Calu3 (cell line): ENCODE data around the gene ZNF225. TPM values are rescaled to one million over a fixed set of nuclear protein-coding genes. Genes with fewer than 3 reads are reported as not detected.

ENCODE experiments used
- BruUV-seq: library from RNA; stranded (reverse); fragments of 400-500 nt; replicated peaks from 2 replicates; lab custom pipeline; 2021; lab: Mats Ljungman, UMichigan
- CTCF ChIA-PET: fragments of 300-600 bp; sonication (Branson Sonifier 250); formaldehyde crosslinking; loops from one replicate; lab custom pipeline; 2022; ENCODE audit warnings: antibody characterized with exemption; lab: Charles Lee
- DNase-seq: peaks from one replicate; pipeline ENCODE4 v3.0.0; 2022
- H3K27ac Mint-ChIP-seq: one replicate; pipeline ENCODE4 v1.8.0; 2022; ENCODE audit warnings: mixed read lengths; ENCODE audit not compliant: unreplicated experiment
- H3K27me3 Mint-ChIP-seq: one replicate; pipeline ENCODE4 v1.8.0; 2022; ENCODE audit warnings: mixed read lengths; ENCODE audit not compliant: unreplicated experiment
- H3K36me3 Mint-ChIP-seq: one replicate; pipeline ENCODE4 v1.8.0; 2022; ENCODE audit warnings: mild to moderate bottlenecking, moderate library complexity, mixed read lengths; ENCODE audit not compliant: insufficient read depth, unreplicated experiment
- H3K4me1 Mint-ChIP-seq: one replicate; pipeline ENCODE4 v1.8.0; 2022; ENCODE audit warnings: mild to moderate bottlenecking, low read depth, mixed read lengths; ENCODE audit not compliant: unreplicated experiment
- H3K4me3 Mint-ChIP-seq: one replicate; pipeline ENCODE4 v1.8.0; 2022; ENCODE audit warnings: mild to moderate bottlenecking, low read depth, moderate library complexity, mixed read lengths; ENCODE audit not compliant: unreplicated experiment
- H3K9me3 Mint-ChIP-seq: one replicate; pipeline ENCODE4 v1.8.0; 2022; ENCODE audit warnings: low read depth, mixed read lengths; ENCODE audit not compliant: unreplicated experiment
- intact Hi-C: fragments of 100-400 bp; cut with micrococcal nuclease; formaldehyde crosslinking; loops from one replicate; pipeline ENCODE4 v1.10.0; 2022; ENCODE audit not compliant: unreplicated experiment
- total RNA-seq: library from RNA; stranded (reverse); gene quantifications from 2 replicates; pipeline ENCODE4 v1.2.3, GENCODE V29; 2022
- TF ChIP-seq, protein P1 (sequence below): fragments of 200-600 bp; IDR thresholded peaks from one replicate; pipeline ENCODE4 v1.8.0; 2022; ENCODE audit warnings: antibody characterized with exemption; ENCODE audit not compliant: unreplicated experiment

The ZNF225 gene
- total RNA-seq, 1 experiment from 2014 or later, result 5.3 TPM

DNA sequence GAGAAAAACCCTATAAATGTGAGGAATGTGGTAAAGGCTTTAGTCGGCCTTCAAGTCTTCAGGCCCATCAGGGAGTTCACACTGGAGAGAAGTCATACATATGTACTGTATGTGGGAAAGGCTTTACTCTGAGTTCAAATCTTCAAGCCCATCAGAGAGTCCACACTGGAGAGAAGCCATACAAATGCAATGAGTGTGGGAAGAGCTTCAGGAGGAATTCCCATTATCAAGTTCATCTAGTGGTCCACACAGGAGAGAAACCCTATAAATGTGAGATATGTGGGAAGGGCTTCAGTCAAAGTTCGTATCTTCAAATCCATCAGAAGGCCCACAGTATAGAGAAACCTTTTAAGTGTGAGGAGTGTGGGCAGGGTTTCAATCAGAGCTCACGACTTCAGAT, 63.4 kb downstream of the ZNF225 start:
- no peaks in the 10 kb centered on the region for H3K4me1 Mint-ChIP-seq
- TF ChIP-seq, protein P1, sequence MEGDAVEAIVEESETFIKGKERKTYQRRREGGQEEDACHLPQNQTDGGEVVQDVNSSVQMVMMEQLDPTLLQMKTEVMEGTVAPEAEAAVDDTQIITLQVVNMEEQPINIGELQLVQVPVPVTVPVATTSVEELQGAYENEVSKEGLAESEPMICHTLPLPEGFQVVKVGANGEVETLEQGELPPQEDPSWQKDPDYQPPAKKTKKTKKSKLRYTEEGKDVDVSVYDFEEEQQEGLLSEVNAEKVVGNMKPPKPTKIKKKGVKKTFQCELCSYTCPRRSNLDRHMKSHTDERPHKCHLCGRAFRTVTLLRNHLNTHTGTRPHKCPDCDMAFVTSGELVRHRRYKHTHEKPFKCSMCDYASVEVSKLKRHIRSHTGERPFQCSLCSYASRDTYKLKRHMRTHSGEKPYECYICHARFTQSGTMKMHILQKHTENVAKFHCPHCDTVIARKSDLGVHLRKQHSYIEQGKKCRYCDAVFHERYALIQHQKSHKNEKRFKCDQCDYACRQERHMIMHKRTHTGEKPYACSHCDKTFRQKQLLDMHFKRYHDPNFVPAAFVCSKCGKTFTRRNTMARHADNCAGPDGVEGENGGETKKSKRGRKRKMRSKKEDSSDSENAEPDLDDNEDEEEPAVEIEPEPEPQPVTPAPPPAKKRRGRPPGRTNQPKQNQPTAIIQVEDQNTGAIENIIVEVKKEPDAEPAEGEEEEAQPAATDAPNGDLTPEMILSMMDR, result no peak
- CTCF ChIA-PET, result no interaction called here
- no peak overlapping the region for H3K4me3 Mint-ChIP-seq
- H3K36me3 Mint-ChIP-seq, result peaks cover 57% of the 10 kb centered on the region
- intact Hi-C loops, result no loop called here
- H3K9me3 Mint-ChIP-seq, result peaks cover 31% of the 10 kb centered on the region
- H3K27ac Mint-ChIP-seq, result peak overlapping the region; percentile 39
- no TSS peak for BruUV-seq
- no peak for DNase-seq
- H3K27me3 Mint-ChIP-seq, result no peaks in the 10 kb centered on the region

DNA sequence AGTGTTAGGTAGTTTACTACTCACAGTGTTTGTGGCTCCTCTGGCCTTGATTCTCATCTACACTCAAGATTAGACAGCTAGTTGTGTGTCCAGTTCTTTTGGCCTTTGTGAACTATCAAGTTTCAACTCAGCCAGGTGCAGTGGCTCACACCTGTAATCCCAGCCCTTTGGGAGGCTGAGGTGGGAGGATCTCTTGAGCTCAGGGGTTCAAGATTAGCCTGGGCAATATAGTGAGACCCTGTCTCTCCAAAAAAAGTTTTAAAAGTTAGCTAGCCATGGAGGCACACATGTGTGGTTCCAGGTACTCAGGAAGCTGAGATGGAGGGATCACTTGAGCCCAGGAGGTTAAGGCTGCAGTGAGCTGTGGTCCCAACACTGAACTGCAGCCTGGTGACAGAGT, 67.8 kb downstream of the ZNF225 start:
- CTCF ChIA-PET, result no interaction called here
- no peak for DNase-seq
- intact Hi-C loops, result no loop called here
- Mint-ChIP-seq H3K4me1 (no peaks in the 10 kb centered on the region), H3K4me3 (no peak overlapping the region), H3K36me3 (peaks cover 18% of the 10 kb centered on the region), H3K27me3 (no peaks in the 10 kb centered on the region), H3K27ac (no peak overlapping the region), H3K9me3 (peaks cover 29% of the 10 kb centered on the region)
- no TSS peak for BruUV-seq
- TF ChIP-seq, protein P1, result no peak

DNA sequence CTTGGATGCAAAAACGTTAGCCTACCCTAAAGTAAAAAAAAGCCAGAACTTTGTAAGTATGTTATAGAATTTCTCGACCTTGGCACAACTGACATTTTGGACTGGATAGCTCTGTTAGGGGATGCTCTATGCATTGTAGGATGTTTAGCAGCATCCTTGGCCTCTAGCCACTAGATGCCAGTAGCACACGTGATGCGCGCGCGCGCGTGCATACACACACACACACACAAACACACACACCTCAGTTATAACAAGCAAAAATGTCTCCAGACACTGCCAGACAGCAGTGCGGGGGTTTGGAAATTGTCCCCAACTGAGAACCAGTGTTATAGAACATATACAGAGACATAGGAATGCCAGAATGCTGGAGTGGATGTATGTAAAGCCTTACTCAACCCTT, 68.9 kb downstream of the ZNF225 start:
- peaks cover 7% of the 10 kb centered on the region for H3K36me3 Mint-ChIP-seq
- H3K4me1 Mint-ChIP-seq, result no peaks in the 10 kb centered on the region
- peaks cover 17% of the 10 kb centered on the region for H3K9me3 Mint-ChIP-seq
- CTCF ChIA-PET, result no interaction called here
- no peak for DNase-seq
- intact Hi-C loops, result no loop called here
- no peaks in the 10 kb centered on the region for H3K27me3 Mint-ChIP-seq
- TF ChIP-seq, protein P1, result no peak
- no peak overlapping the region for H3K4me3 Mint-ChIP-seq
- BruUV-seq, result no TSS peak
- no peak overlapping the region for H3K27ac Mint-ChIP-seq

Other genes with a start within 250 kb of the ZNF225 start
- gene ZNF404, start 229.4 kb upstream of the ZNF225 start, total RNA-seq, result 4.4 and 4.6 TPM in 2 replicates
- gene ZNF45, start 178.1 kb upstream of the ZNF225 start, total RNA-seq, result 14.9 and 20.3 TPM in 2 replicates
- 6.3 and 8.3 TPM in 2 replicates for gene ZNF221, start 162.2 kb upstream of the ZNF225 start, total RNA-seq
- gene ZNF155, start 129.2 kb upstream of the ZNF225 start, total RNA-seq, result 6.8 and 6.9 TPM in 2 replicates
- 6.0 and 7.8 TPM in 2 replicates for gene ZNF230, start 110.4 kb upstream of the ZNF225 start, total RNA-seq
- gene ZNF222, start 88.0 kb upstream of the ZNF225 start, total RNA-seq, result 5.3 and 6.5 TPM in 2 replicates
- 6.0 and 8.7 TPM in 2 replicates for gene ZNF223, start 61.4 kb upstream of the ZNF225 start, total RNA-seq
- gene ZNF284, start 41.2 kb upstream of the ZNF225 start, total RNA-seq, result 4.7 and 5.6 TPM in 2 replicates
- 34.4 and 41.8 TPM in 2 replicates for gene ZNF224, start 19.0 kb upstream of the ZNF225 start, total RNA-seq
- gene ZNF234, start 28.2 kb downstream of the ZNF225 start, total RNA-seq, result 14.8 and 16.2 TPM in 2 replicates
- gene ZNF226, start 51.7 kb downstream of the ZNF225 start, total RNA-seq, result 25.0 and 25.6 TPM in 2 replicates
- 27.4 and 29.4 TPM in 2 replicates for gene ZNF227, start 99.1 kb downstream of the ZNF225 start, total RNA-seq
- gene ZNF233, start 146.5 kb downstream of the ZNF225 start, total RNA-seq, result 3.9 and 4.8 TPM in 2 replicates
- gene ZNF235, start 191.6 kb downstream of the ZNF225 start, total RNA-seq, result 8.1 and 8.5 TPM in 2 replicates
- gene ZNF112, start 243.3 kb downstream of the ZNF225 start, total RNA-seq, result 5.6 and 5.7 TPM in 2 replicates